ENCODE data around the gene UNC45A. TPM values are rescaled to one million over a fixed set of nuclear protein-coding genes. Genes with fewer than 3 reads are reported as not detected.

The UNC45A gene
- total and polyA plus RNA-seq, 2 of the 8 experiments (the other 6 are each of a cell fraction or from before 2014, with no cell fraction given) = 74.1 to 84.2 TPM

DNA sequence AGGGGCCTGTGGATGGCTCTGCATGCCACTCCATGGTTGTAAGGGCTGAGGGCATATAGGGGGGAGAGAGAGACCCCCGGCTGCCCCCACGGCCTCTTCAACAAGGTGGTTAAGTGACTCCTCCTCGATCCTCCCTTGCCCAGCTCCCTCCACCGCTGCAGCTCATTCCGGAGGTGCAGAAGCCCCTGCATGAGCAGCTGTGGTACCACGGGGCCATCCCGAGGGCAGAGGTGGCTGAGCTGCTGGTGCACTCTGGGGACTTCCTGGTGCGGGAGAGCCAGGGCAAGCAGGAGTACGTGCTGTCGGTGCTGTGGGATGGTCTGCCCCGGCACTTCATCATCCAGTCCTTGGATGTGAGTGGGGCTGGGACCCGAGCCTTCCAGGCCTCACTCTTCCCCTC is 44.2 kb upstream of the UNC45A start (continued):
- TF ChIP-seq CHD7 (IDR thresholded peaks at IDR 0.05; ENCODE audit: insufficient replicate concordance, low read length) (no peak), RFX5 (IDR thresholded peaks at IDR 0.05; ENCODE audit: borderline replicate concordance, low read depth, low read length) (no peak), EGR1 (IDR thresholded peaks at IDR 0.05; ENCODE audit: borderline replicate concordance, low read depth, low read length) (no peak), CBX5 (IDR thresholded peaks at IDR 0.05; ENCODE audit: low read depth, low read length) (no peak), ZNF274 (IDR thresholded peaks at IDR 0.05; ENCODE audit: borderline replicate concordance, extremely low read depth, low read length) (no peak), NRF1 (IDR thresholded peaks at IDR 0.05; ENCODE audit: low read depth, low read length) (no peak), HDAC2 (IDR thresholded peaks at IDR 0.05; ENCODE audit: borderline replicate concordance in 1 of 2, low read depth in 2 of 2, low read length in 2 of 2) (no peak), POU5F1 (IDR thresholded peaks at IDR 0.05; ENCODE audit: low read depth, low read length) (no peak), SUZ12 (IDR thresholded peaks at IDR 0.05; ENCODE audit: low read length) (no peak), SRF (IDR thresholded peaks at IDR 0.05; ENCODE audit: low read depth, low read length) (no peak), SP2 (IDR thresholded peaks at IDR 0.05; ENCODE audit: low read length) (no peak)
- TF ChIP-seq, protein P1, sequence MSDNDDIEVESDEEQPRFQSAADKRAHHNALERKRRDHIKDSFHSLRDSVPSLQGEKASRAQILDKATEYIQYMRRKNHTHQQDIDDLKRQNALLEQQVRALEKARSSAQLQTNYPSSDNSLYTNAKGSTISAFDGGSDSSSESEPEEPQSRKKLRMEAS (IDR thresholded peaks at IDR 0.05) = no peak
